ENCODE measurements around the gene KCNAB1. TPM values are rescaled to one million over a fixed set of nuclear protein-coding genes. Genes with fewer than 3 reads are reported as not detected.

The KCNAB1 gene
- total and polyA plus RNA-seq, 2 experiments from 2014 or later: 0.80 to 1.4 TPM

DNA sequence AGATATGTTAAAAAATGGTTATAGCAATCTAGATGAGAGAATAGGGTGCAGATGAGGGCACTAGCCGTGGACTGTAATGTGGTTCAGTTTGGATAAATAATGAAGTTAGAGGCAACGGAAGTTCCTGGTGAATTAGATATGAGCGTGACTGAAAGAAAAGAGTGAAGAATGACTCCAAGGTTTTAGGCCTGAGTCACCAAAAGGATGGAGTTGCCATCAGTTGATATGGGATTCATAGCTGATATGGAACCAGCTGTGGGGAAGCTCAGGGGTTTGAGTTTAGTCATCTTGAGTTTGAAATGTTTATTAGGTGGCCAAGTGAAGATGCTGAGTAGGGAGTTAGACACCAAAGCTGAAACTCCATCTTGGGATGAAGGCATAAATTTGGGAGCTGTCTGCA lies 368.4 kb downstream of the KCNAB1 start:
- Histone ChIP-seq H3K4me2 (no peak overlapping the region), H3K27me3 (no peaks in the 10 kb centered on the region), H4K20me1 (ENCODE audit: insufficient read depth, poor library complexity, severe bottlenecking) (no peaks in the 10 kb centered on the region), H3K36me3 (replicated peaks; ENCODE audit: insufficient read depth, low read depth) (no peaks in the 10 kb centered on the region), H3K4me3 (no peak overlapping the region), H2AFZ (no peak overlapping the region), H3K27ac (no peak overlapping the region), H3K4me1 (ENCODE audit: insufficient read depth) (no peaks in the 10 kb centered on the region), H3K9me3 (ENCODE audit: low read depth) (no peaks in the 10 kb centered on the region), H3K9me2 (replicated peaks; ENCODE audit: insufficient read depth) (no peaks in the 10 kb centered on the region), H3K79me2 (no peaks in the 10 kb centered on the region)
- TF ChIP-seq EZH2phosphoT487 (IDR thresholded peaks at IDR 0.05; ENCODE audit: low read depth, severe bottlenecking, unreplicated experiment) (no peak), EZH2 (IDR thresholded peaks at IDR 0.05; ENCODE audit: borderline replicate concordance) (no peak)
- TF ChIP-seq, protein P1, sequence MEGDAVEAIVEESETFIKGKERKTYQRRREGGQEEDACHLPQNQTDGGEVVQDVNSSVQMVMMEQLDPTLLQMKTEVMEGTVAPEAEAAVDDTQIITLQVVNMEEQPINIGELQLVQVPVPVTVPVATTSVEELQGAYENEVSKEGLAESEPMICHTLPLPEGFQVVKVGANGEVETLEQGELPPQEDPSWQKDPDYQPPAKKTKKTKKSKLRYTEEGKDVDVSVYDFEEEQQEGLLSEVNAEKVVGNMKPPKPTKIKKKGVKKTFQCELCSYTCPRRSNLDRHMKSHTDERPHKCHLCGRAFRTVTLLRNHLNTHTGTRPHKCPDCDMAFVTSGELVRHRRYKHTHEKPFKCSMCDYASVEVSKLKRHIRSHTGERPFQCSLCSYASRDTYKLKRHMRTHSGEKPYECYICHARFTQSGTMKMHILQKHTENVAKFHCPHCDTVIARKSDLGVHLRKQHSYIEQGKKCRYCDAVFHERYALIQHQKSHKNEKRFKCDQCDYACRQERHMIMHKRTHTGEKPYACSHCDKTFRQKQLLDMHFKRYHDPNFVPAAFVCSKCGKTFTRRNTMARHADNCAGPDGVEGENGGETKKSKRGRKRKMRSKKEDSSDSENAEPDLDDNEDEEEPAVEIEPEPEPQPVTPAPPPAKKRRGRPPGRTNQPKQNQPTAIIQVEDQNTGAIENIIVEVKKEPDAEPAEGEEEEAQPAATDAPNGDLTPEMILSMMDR (IDR thresholded peaks at IDR 0.05; ENCODE audit: poor library complexity): no peak
- DNase-seq (ENCODE audit: low spot score): no peak
- 93% methylated on average over 3 of the region's 3 CpGs for WGBS (ENCODE audit: low lambda C conversion rate, missing lambda C conversion rate)

DNA sequence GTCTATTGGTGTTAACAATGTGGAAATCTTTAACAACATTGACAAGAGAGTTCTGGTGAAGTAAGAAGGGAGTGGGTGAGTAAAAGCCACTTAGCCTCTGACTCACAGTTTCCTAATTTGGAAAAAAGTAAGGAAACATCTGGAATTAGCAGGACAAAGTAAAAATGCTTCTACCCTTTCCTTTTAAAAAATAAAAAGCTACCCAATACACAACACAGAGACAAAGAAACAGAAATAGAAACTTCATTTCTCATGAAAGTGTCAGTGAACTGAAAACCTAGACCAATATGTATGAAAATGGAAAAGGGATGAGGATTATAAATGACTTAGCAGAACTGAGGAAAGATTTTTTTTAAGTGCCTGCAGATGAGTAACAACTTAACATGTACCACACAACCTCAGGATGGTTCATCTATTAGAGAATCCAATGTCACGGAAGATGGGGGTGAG lies 369.1 kb downstream of the KCNAB1 start:
- no peak for DNase-seq (ENCODE audit: low spot score)
- H3K9me2 ChIP-seq (replicated peaks; ENCODE audit: insufficient read depth): no peaks in the 10 kb centered on the region
- H3K27ac ChIP-seq: no peak overlapping the region
- H2AFZ ChIP-seq: no peak overlapping the region
- H3K4me2 ChIP-seq: no peak overlapping the region
- H3K79me2 ChIP-seq: no peaks in the 10 kb centered on the region
- H3K36me3 ChIP-seq (replicated peaks; ENCODE audit: insufficient read depth, low read depth): no peaks in the 10 kb centered on the region
- no peaks in the 10 kb centered on the region for H3K27me3 ChIP-seq
- H3K4me1 ChIP-seq (ENCODE audit: insufficient read depth): no peaks in the 10 kb centered on the region
- TF ChIP-seq EZH2 (IDR thresholded peaks at IDR 0.05; ENCODE audit: borderline replicate concordance): no peak
- TF ChIP-seq, protein P1 (IDR thresholded peaks at IDR 0.05; ENCODE audit: poor library complexity): no peak
- TF ChIP-seq EZH2phosphoT487 (IDR thresholded peaks at IDR 0.05; ENCODE audit: low read depth, severe bottlenecking, unreplicated experiment): no peak
- WGBS (ENCODE audit: low lambda C conversion rate, missing lambda C conversion rate): 83% methylated on average over 1 of the region's 1 CpG
- no peak overlapping the region for H3K4me3 ChIP-seq
- no peaks in the 10 kb centered on the region for H3K9me3 ChIP-seq (ENCODE audit: low read depth)
- no peaks in the 10 kb centered on the region for H4K20me1 ChIP-seq (ENCODE audit: insufficient read depth, poor library complexity, severe bottlenecking)

DNA sequence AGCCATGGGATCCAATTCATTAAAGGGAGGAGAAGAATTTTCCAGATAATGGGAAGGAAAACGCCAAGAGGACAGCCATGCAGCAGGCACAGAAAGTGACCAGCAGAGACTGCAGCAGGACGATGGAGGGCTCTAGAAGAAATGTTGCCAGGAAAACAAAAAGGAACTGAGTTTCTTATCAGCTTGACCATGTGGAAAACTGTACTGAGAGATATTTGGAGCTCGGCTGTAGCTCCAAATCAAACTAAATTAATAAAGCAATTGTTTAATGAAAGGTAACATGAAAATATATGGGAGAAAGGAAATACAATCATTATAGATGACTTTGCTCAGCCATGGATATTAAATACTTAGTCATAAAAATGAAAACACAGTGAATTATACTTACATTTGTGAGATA lies 370.8 kb downstream of the KCNAB1 start:
- Histone ChIP-seq H3K4me1 (ENCODE audit: insufficient read depth) (no peaks in the 10 kb centered on the region), H3K27ac (no peak overlapping the region), H3K4me3 (no peak overlapping the region), H3K4me2 (no peak overlapping the region), H3K9me3 (ENCODE audit: low read depth) (no peaks in the 10 kb centered on the region), H2AFZ (no peak overlapping the region), H3K27me3 (no peaks in the 10 kb centered on the region), H3K9me2 (replicated peaks; ENCODE audit: insufficient read depth) (no peaks in the 10 kb centered on the region), H3K36me3 (replicated peaks; ENCODE audit: insufficient read depth, low read depth) (no peaks in the 10 kb centered on the region), H3K79me2 (no peaks in the 10 kb centered on the region), H4K20me1 (ENCODE audit: insufficient read depth, poor library complexity, severe bottlenecking) (no peaks in the 10 kb centered on the region)
- DNase-seq (ENCODE audit: low spot score): no peak
- 84% methylated on average over 3 of the region's 3 CpGs for WGBS (ENCODE audit: low lambda C conversion rate, missing lambda C conversion rate)
- TF ChIP-seq, protein P1 (IDR thresholded peaks at IDR 0.05; ENCODE audit: poor library complexity): no peak
- no peak for TF ChIP-seq EZH2phosphoT487 (IDR thresholded peaks at IDR 0.05; ENCODE audit: low read depth, severe bottlenecking, unreplicated experiment)
- no peak for TF ChIP-seq EZH2 (IDR thresholded peaks at IDR 0.05; ENCODE audit: borderline replicate concordance)

DNA sequence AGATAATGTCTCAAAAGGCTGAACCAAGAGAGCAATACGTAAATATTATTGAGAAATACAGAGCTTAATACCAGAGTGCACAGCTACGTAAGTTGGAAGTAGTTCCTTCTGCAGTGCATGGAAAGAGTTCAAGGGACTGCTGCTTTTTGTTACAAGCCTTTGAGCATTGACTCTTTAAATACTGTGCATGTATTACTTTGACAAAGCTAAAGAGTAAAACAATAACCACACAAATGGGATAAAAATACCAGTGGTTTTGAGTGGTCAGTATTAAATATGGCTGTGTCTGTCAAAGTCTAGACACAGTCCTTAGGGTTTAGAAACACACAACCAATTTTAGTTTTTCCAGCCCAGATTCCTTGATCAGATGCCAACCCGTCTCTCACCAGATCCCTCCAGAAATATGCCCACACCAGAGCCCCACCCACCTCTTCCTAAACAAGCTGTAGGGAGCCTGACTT lies 372.5 kb downstream of the KCNAB1 start:
- H2AFZ ChIP-seq: no peak overlapping the region
- TF ChIP-seq, protein P1 (IDR thresholded peaks at IDR 0.05; ENCODE audit: poor library complexity): no peak
- TF ChIP-seq EZH2 (IDR thresholded peaks at IDR 0.05; ENCODE audit: borderline replicate concordance) (no peak), EZH2phosphoT487 (IDR thresholded peaks at IDR 0.05; ENCODE audit: low read depth, severe bottlenecking, unreplicated experiment) (no peak)
- no peaks in the 10 kb centered on the region for H3K36me3 ChIP-seq (replicated peaks; ENCODE audit: insufficient read depth, low read depth)
- H3K79me2 ChIP-seq: no peaks in the 10 kb centered on the region
- H3K9me3 ChIP-seq (ENCODE audit: low read depth): no peaks in the 10 kb centered on the region
- H3K9me2 ChIP-seq (replicated peaks; ENCODE audit: insufficient read depth): no peaks in the 10 kb centered on the region
- H3K4me3 ChIP-seq: no peak overlapping the region
- DNase-seq (ENCODE audit: low spot score): no peak
- H3K4me2 ChIP-seq: no peak overlapping the region
- H3K27ac ChIP-seq: no peak overlapping the region
- WGBS (ENCODE audit: low lambda C conversion rate, missing lambda C conversion rate): 79% methylated on average over 3 of the region's 3 CpGs
- no peaks in the 10 kb centered on the region for H3K4me1 ChIP-seq (ENCODE audit: insufficient read depth)
- no peaks in the 10 kb centered on the region for H4K20me1 ChIP-seq (ENCODE audit: insufficient read depth, poor library complexity, severe bottlenecking)
- H3K27me3 ChIP-seq: no peaks in the 10 kb centered on the region

Measured in hepatocyte (in vitro differentiated cells).